ENCODE data around the gene GPR50. TPM values are rescaled to one million over a fixed set of nuclear protein-coding genes. Genes with fewer than 3 reads are reported as not detected.
A peak's percentile ranks its signal among the peaks of the same experiment; 100 is the strongest.

GPR50 gene
- not detected in 2 replicates for total RNA-seq

DNA sequence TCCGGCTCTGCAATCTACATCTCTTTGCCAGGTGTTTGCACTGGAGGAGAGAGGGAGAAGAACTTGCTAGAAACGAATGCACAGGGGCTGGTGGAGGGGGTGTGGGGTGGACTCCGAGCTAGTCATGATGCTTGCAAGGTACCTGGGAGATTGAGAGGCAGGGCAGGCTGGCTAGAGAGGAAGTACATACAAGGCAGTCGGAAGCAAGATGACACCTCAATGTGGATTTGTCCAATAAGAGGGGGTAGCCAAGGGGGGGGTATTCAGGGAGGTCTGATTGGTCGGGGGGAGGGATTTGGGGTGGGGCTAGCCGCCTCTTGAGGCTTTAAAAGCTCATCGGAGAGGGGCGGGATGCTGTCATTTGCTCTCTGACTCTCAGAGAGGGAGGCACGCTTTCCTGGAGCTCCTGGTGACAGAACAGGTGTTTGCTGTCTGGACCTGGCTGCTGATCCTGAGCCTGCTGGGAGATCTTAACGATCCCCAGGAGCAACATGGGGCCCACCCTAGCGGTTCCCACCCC lies at the start of gene GPR50:
Gene GPR50 (plus strand): TSS at position 354 of the 520 bp plus-strand sequence. CDS start 138 bp downstream, at position 492.
- Histone ChIP-seq H3K4me3 (ENCODE audit: low read depth, low read length) (no peak within 1 kb of the TSS), H3K27me3 (ENCODE audit: control insufficient read depth, insufficient read depth, low read length) (peaks cover 51% of the 10 kb centered on the region), H3K36me3 (ENCODE audit: control insufficient read depth, insufficient read depth, low read length) (no peaks in the 10 kb centered on the region)
- DNase-seq (ENCODE audit: low read depth) = no peak
- TF ChIP-seq, protein P1, sequence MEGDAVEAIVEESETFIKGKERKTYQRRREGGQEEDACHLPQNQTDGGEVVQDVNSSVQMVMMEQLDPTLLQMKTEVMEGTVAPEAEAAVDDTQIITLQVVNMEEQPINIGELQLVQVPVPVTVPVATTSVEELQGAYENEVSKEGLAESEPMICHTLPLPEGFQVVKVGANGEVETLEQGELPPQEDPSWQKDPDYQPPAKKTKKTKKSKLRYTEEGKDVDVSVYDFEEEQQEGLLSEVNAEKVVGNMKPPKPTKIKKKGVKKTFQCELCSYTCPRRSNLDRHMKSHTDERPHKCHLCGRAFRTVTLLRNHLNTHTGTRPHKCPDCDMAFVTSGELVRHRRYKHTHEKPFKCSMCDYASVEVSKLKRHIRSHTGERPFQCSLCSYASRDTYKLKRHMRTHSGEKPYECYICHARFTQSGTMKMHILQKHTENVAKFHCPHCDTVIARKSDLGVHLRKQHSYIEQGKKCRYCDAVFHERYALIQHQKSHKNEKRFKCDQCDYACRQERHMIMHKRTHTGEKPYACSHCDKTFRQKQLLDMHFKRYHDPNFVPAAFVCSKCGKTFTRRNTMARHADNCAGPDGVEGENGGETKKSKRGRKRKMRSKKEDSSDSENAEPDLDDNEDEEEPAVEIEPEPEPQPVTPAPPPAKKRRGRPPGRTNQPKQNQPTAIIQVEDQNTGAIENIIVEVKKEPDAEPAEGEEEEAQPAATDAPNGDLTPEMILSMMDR (IDR thresholded peaks at IDR 0.05; ENCODE audit: insufficient read depth, low read length, poor library complexity, severe bottlenecking) = no peak

- Histone ChIP-seq H3K4me3 (ENCODE audit: low read depth, low read length) (no peak overlapping the region), H3K27me3 (ENCODE audit: control insufficient read depth, insufficient read depth, low read length) (no peaks in the 10 kb centered on the region), H3K36me3 (ENCODE audit: control insufficient read depth, insufficient read depth, low read length) (no peaks in the 10 kb centered on the region)
- no peak for DNase-seq (ENCODE audit: low read depth)
- TF ChIP-seq, protein P1 (IDR thresholded peaks at IDR 0.05; ENCODE audit: insufficient read depth, low read length, poor library complexity, severe bottlenecking) = no peak
Observed at GRCh38 chrX:151132531-151132930, 43.9 kb upstream of the GPR50 start.

GRCh38 chrX:151151665-151152267 lies 24.6 kb upstream of the GPR50 start:
- TF ChIP-seq, protein P1 (IDR thresholded peaks at IDR 0.05; ENCODE audit: insufficient read depth, low read length, poor library complexity, severe bottlenecking) = peak; percentile 57
- H3K4me3 ChIP-seq (ENCODE audit: low read depth, low read length) = no peak overlapping the region
- no peaks in the 10 kb centered on the region for H3K36me3 ChIP-seq (ENCODE audit: control insufficient read depth, insufficient read depth, low read length)
- H3K27me3 ChIP-seq (ENCODE audit: control insufficient read depth, insufficient read depth, low read length) = no peaks in the 10 kb centered on the region
- no peak for DNase-seq (ENCODE audit: low read depth)

- no peaks in the 10 kb centered on the region for H3K36me3 ChIP-seq (ENCODE audit: control insufficient read depth, insufficient read depth, low read length)
- no peaks in the 10 kb centered on the region for H3K27me3 ChIP-seq (ENCODE audit: control insufficient read depth, insufficient read depth, low read length)
- no peak for DNase-seq (ENCODE audit: low read depth)
- no peak overlapping the region for H3K4me3 ChIP-seq (ENCODE audit: low read depth, low read length)
- TF ChIP-seq, protein P1 (IDR thresholded peaks at IDR 0.05; ENCODE audit: insufficient read depth, low read length, poor library complexity, severe bottlenecking) = peak; percentile 27
Observed at GRCh38 chrX:151153086-151153485, 23.3 kb upstream of the GPR50 start.

- TF ChIP-seq, protein P1 (IDR thresholded peaks at IDR 0.05; ENCODE audit: insufficient read depth, low read length, poor library complexity, severe bottlenecking) = no peak
- no peaks in the 10 kb centered on the region for H3K27me3 ChIP-seq (ENCODE audit: control insufficient read depth, insufficient read depth, low read length)
- H3K36me3 ChIP-seq (ENCODE audit: control insufficient read depth, insufficient read depth, low read length) = no peaks in the 10 kb centered on the region
- H3K4me3 ChIP-seq (ENCODE audit: low read depth, low read length) = no peak overlapping the region
- no peak for DNase-seq (ENCODE audit: low read depth)
Observed at GRCh38 chrX:151153667-151154066, 22.7 kb upstream of the GPR50 start.

DNA sequence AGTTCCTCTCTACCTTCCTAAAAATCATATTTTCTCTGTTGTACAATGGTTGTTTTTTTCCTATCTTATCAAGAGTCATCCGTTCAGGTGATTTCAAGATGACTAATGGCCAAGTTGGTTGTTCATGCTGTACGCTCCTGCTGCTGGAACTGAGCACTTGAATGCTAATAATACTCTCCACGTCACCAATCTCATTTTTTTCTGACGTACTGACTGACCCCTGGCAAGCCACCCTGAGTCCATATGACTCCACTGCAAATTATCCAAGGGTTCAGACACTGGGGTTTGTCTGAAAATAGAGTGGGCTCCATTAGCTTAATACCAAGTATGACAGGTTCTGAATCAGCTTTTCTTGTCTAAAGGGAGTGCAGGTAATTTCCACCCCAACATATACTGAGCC lies 21.1 kb upstream of the GPR50 start:
- DNase-seq (ENCODE audit: low read depth) = no peak
- H3K4me3 ChIP-seq (ENCODE audit: low read depth, low read length) = no peak overlapping the region
- TF ChIP-seq, protein P1 (IDR thresholded peaks at IDR 0.05; ENCODE audit: insufficient read depth, low read length, poor library complexity, severe bottlenecking) = no peak
- H3K27me3 ChIP-seq (ENCODE audit: control insufficient read depth, insufficient read depth, low read length) = no peaks in the 10 kb centered on the region
- H3K36me3 ChIP-seq (ENCODE audit: control insufficient read depth, insufficient read depth, low read length) = no peaks in the 10 kb centered on the region

Data from kidney epithelial cell (primary cell).